MG63 (cell line): ENCODE data around the gene PTPRE. TPM values are rescaled to one million over a fixed set of nuclear protein-coding genes. Genes with fewer than 3 reads are reported as not detected.

Experiments used
- DNase-seq: peaks from one replicate; pipeline ENCODE4 v3.0.0-alpha.2; 2020
- H3K27me3 ChIP-seq: fragments of 250-450 bp; sonication (Bioruptor Pico); 2 replicates; pipeline ENCODE4 v1.5.1; 2020; ENCODE audit warnings: mild to moderate bottlenecking, moderate library complexity
- H3K36me3 ChIP-seq: fragments of 250-450 bp; sonication (Bioruptor Pico); 2 replicates; pipeline ENCODE4 v1.5.1; 2020; ENCODE audit warnings: mild to moderate bottlenecking, moderate library complexity
- H3K4me3 ChIP-seq: fragments of 250-450 bp; sonication (Bioruptor Pico); 2 replicates; pipeline ENCODE4 v1.5.1; 2020; ENCODE audit warnings: mild to moderate bottlenecking, moderate library complexity
- H3K9me3 ChIP-seq: fragments of 250-450 bp; sonication (Bioruptor Pico); 2 replicates; pipeline ENCODE4 v1.5.1; 2020; ENCODE audit warnings: mild to moderate bottlenecking, moderate library complexity
- total RNA-seq: library from RNA; depleted of rRNA; stranded (reverse); fragments of >200 nt; shearing (Covaris generic); gene quantifications from 2 replicates; pipeline ENCODE4 v1.2.3, GENCODE V29; 2014; ENCODE audit warnings: low replicate concordance

PTPRE gene
- total RNA-seq, 1 experiment from 2014 or later, result 0.86 TPM

DNA sequence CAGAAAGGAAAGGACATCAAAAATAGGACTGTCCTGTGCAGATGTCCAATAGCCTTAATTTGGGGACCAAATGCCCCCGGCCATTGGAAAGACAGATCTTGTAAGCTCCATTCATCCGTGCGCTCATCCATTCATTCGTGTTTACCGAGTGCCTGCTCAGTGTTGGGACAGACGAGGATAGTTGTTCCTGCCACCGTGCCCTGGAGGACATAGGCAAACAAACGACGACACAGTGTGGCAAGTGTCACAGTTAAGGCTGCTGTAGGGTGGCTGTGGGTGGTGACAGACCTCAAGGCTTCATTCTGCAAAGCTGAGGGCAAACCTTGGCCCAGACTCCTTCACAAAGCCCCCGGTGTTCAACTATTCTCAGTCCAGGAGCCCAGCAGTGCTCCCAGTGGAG is 191.7 kb downstream of the PTPRE start:
- DNase-seq, result no peak
- H3K27me3 ChIP-seq, result no peaks in the 10 kb centered on the region

GRCh38 chr10:128099901-128100300 is 193.0 kb downstream of the PTPRE start:
- H3K36me3 ChIP-seq, result peaks cover 81% of the 10 kb centered on the region
- no peaks in the 10 kb centered on the region for H3K27me3 ChIP-seq
- no peak overlapping the region for H3K4me3 ChIP-seq
- DNase-seq, result no peak
- H3K9me3 ChIP-seq, result no peaks in the 10 kb centered on the region

More for the DNA sequence above, 191.7 kb downstream of the PTPRE start:
- Histone ChIP-seq H3K9me3 (no peaks in the 10 kb centered on the region), H3K4me3 (no peak overlapping the region), H3K36me3 (peaks cover 71% of the 10 kb centered on the region)

- DNase-seq, result no peak
- H3K36me3 ChIP-seq, result peaks cover 98% of the 10 kb centered on the region
- no peak overlapping the region for H3K4me3 ChIP-seq
- H3K27me3 ChIP-seq, result no peaks in the 10 kb centered on the region
- H3K9me3 ChIP-seq, result no peaks in the 10 kb centered on the region
These were observed 195.0 kb downstream of the PTPRE start for GRCh38 chr10:128101901-128102300.

DNA sequence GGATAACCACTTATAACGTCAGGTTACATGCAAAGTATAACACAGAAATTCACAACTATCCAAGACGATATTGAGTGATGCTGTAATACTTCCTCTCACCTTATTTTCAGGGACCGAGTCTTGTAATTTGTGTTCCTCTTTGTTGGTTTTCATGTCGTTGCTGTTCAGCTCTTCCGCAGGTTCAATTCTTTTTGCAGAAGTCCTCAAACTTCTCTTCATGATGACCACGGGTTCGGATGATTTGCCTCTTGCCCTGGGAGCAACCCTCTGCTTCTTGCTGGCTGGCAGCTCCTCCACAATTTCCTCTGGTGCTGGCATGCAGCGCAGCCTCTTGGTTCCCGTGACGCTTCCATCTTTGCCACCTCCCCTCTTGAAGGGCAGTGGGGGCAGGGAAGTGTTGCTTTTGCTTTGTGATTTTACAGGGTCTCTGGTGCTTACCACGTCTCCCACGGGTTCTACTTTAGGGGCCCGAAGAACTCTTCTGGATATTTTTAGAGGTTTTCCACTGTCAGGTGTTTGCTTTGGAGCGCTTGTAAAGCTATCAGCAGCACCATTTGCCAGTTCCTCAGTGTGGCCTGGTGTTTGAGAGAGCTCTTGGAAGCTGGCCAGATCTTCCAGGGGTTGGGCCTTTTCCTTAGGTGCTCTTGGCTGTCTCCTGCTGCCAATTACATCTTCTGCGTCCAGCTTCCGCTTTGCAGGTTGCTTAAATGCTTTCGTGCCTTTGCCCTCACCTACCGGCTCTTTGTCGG is 195.8 kb downstream of the PTPRE start:
- DNase-seq, result no peak
- H3K36me3 ChIP-seq, result peaks cover 98% of the 10 kb centered on the region
- H3K9me3 ChIP-seq, result no peaks in the 10 kb centered on the region
- H3K27me3 ChIP-seq, result no peaks in the 10 kb centered on the region
- H3K4me3 ChIP-seq, result no peak overlapping the region

DNA sequence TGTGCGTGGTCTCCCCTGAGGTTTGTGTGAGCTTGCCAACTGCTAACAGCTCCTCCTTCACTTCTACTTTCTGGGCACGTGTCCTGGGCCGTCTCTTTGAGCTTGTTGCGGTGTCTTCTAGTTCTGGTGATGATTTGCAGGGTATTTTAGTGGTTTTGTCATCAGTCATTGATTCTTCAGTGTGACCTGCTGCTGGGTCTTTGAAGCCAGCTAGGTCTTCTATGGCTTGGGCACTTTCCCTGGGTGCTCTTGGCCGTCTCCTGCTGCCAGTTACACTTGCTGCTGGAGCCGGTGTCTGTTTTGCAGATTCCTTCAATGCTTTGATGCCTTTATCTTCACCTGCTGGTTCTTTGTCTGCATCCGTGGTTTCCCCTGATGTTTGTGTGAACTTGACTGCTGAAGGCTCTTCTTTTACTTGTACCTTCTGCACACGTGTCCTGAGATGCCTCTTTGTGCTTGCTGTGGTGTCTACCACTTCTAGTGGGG is 196.4 kb downstream of the PTPRE start:
- no peak for DNase-seq
- H3K27me3 ChIP-seq, result no peaks in the 10 kb centered on the region
- peaks cover 98% of the 10 kb centered on the region for H3K36me3 ChIP-seq
- H3K9me3 ChIP-seq, result no peaks in the 10 kb centered on the region
- H3K4me3 ChIP-seq, result no peak overlapping the region

- no peaks in the 10 kb centered on the region for H3K9me3 ChIP-seq
- H3K27me3 ChIP-seq, result no peaks in the 10 kb centered on the region
- no peak overlapping the region for H3K4me3 ChIP-seq
- peaks cover 98% of the 10 kb centered on the region for H3K36me3 ChIP-seq
- no peak for DNase-seq
These were observed 198.5 kb downstream of the PTPRE start for GRCh38 chr10:128105383-128105782.

GRCh38 chr10:128109707-128110106 is 202.8 kb downstream of the PTPRE start:
- peaks cover 100% of the 10 kb centered on the region for H3K36me3 ChIP-seq
- H3K9me3 ChIP-seq, result no peaks in the 10 kb centered on the region
- H3K27me3 ChIP-seq, result no peaks in the 10 kb centered on the region
- no peak for DNase-seq
- H3K4me3 ChIP-seq, result no peak overlapping the region

DNA sequence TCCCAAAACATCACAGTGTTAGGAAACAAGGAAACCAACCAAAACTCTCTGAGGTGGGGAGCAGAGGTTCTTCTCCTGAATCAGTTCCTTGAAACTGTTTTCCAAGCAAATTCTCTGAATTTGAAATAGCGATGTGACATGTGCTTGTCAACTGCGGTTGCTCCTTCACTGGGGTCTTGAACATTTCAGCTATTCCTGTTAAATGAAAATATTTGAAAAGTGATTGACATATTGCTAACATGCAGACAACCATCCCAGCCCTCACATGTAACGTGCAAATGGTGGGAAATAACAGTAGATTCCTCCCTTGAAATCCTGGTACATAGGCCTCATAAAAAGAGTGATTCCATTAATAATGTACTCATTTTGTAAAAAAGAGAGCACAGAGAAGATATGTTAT is 203.4 kb downstream of the PTPRE start:
- DNase-seq, result no peak
- Histone ChIP-seq H3K27me3 (no peaks in the 10 kb centered on the region), H3K9me3 (no peaks in the 10 kb centered on the region), H3K36me3 (peaks cover 100% of the 10 kb centered on the region), H3K4me3 (no peak overlapping the region)

- Histone ChIP-seq H3K36me3 (peaks cover 100% of the 10 kb centered on the region), H3K27me3 (no peaks in the 10 kb centered on the region)
These were observed 204.8 kb downstream of the PTPRE start for GRCh38 chr10:128111696-128112095.

GRCh38 chr10:128113026-128113425 is 206.1 kb downstream of the PTPRE start:
- Histone ChIP-seq H3K36me3 (peaks cover 100% of the 10 kb centered on the region), H3K4me3 (no peak overlapping the region), H3K9me3 (no peaks in the 10 kb centered on the region), H3K27me3 (no peaks in the 10 kb centered on the region)
- no peak for DNase-seq

More at GRCh38 chr10:128111696-128112095, 204.8 kb downstream of the PTPRE start:
- Histone ChIP-seq H3K9me3 (no peaks in the 10 kb centered on the region), H3K4me3 (no peak overlapping the region)
- no peak for DNase-seq

DNA sequence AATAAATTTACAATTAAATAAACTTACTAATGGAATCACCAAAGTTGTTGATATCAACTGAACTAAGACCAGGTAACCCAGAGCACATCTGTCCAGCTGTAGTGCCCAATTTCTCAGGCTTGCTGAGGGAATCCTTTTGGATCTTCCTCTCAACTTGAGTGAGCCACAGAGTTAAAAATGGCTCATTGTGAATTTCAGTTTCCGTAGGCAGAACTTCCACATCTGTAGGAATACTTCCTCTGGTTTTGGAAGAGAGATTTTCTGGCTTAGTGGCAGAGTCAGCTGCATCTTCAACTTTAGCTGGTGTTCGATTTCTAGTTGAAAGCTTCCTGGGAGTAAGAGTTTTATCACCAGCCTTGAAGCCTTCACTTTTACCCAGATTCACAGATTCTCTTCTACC is 208.0 kb downstream of the PTPRE start:
- peaks cover 100% of the 10 kb centered on the region for H3K36me3 ChIP-seq
- H3K4me3 ChIP-seq, result no peak overlapping the region
- DNase-seq, result no peak
- no peaks in the 10 kb centered on the region for H3K27me3 ChIP-seq
- no peaks in the 10 kb centered on the region for H3K9me3 ChIP-seq

DNA sequence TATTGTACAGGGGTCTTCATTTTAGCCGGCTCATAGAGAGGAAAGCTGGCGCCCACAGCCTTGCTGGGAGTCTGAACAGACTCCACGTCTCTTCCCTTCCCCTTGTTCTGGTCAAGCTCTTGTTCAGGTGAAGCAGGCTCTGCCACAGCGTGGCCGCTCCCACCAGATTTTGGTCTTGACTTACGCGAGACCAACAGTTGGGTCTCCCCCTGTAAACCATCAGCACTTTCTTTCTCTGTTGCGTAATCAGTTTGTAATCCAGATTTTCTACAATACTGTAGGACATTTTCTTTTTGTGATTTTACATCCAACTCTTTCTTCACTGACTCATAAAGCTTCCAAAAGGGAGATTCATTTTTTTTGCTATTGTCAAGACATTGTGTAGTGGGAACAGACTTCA is 208.5 kb downstream of the PTPRE start:
- no peak overlapping the region for H3K4me3 ChIP-seq
- DNase-seq, result no peak
- peaks cover 100% of the 10 kb centered on the region for H3K36me3 ChIP-seq
- H3K27me3 ChIP-seq, result no peaks in the 10 kb centered on the region
- no peaks in the 10 kb centered on the region for H3K9me3 ChIP-seq

DNA sequence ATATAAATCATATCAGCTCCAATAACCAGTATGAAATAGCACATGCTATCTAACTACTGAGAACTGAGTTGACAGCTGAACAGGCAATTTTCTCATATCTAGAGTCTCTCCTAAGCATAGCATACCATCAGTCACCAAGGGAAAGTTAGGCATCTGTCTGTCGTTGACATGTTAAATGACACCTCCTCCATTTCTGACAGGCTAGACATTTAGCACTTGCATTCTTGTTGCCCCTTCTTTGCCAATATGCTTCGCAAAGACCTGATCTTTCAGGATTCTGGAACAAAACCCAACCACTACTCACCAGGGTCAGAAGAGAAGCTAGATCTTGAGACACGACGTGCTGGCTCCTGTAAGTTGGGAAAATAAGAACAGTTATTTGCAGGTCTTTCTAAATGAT is 209.3 kb downstream of the PTPRE start:
- DNase-seq, result no peak
- peaks cover 99% of the 10 kb centered on the region for H3K36me3 ChIP-seq

GRCh38 chr10:128116851-128117615 is 210.1 kb downstream of the PTPRE start:
- no peaks in the 10 kb centered on the region for H3K9me3 ChIP-seq
- H3K36me3 ChIP-seq, result peaks cover 95% of the 10 kb centered on the region
- H3K4me3 ChIP-seq, result no peak overlapping the region
- DNase-seq, result no peak
- H3K27me3 ChIP-seq, result no peaks in the 10 kb centered on the region

More for the DNA sequence above, 209.3 kb downstream of the PTPRE start:
- Histone ChIP-seq H3K9me3 (no peaks in the 10 kb centered on the region), H3K27me3 (no peaks in the 10 kb centered on the region), H3K4me3 (no peak overlapping the region)

- H3K9me3 ChIP-seq, result no peaks in the 10 kb centered on the region
- no peaks in the 10 kb centered on the region for H3K27me3 ChIP-seq
- peaks cover 83% of the 10 kb centered on the region for H3K36me3 ChIP-seq
- H3K4me3 ChIP-seq, result no peak overlapping the region
- no peak for DNase-seq
These were observed 215.0 kb downstream of the PTPRE start for GRCh38 chr10:128121750-128122412.

- H3K36me3 ChIP-seq, result peaks cover 72% of the 10 kb centered on the region
- H3K4me3 ChIP-seq, result peak overlapping the region; percentile 67
- no peak for DNase-seq
- H3K27me3 ChIP-seq, result no peaks in the 10 kb centered on the region
- no peaks in the 10 kb centered on the region for H3K9me3 ChIP-seq
These were observed 216.0 kb downstream of the PTPRE start for GRCh38 chr10:128122931-128123330.

- DNase-seq, result no peak
- Histone ChIP-seq H3K9me3 (no peaks in the 10 kb centered on the region), H3K27me3 (no peaks in the 10 kb centered on the region), H3K36me3 (peaks cover 63% of the 10 kb centered on the region), H3K4me3 (peak overlapping the region; percentile 67)
These were observed 216.9 kb downstream of the PTPRE start for GRCh38 chr10:128123846-128124245.
